ENCODE results near the gene DSCAML1.

DSCAML1 gene

DNA sequence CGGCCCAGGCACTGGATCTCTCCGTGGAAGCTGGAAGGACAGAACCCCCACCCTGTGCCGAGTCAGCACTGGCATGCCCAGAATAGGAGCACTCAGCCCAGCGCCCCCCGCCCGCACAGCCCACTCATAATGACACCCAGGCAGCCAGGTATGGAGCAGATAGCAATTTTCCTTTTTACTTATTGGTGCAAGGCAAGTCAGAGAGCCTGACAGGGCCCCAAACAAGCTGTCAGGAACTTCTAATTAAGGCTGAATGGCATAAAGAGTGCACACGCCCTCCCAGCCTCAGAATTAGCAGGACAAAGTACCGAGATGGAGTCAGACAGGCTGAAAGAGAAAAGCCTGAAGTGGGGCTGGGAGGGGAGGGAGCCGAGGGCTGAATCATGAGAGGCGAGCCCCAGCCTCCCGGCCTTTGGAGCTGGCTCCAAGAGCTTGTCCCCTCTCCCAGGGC is 76.9 kb downstream of the DSCAML1 start:
- no peak for DNase-seq (ENCODE audit: low read depth)

DNA sequence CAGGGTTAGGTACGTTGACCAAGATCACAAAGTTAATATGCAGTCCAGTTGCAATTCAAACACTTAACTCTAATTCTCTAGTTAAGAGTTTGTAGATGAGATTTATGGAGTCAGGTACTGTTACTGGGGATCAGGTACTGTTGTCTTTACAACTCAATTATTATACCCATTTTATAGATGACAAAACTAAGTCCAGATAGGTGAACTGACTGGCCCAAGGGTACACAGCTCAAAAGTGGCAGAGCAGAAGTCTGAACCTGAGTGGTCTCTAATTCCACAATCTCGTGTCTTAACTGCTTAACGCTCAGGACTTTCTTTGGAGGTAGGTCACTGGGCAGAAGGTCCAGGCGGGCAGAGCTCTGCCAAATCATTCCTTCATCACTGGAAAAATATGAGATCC is 77.5 kb downstream of the DSCAML1 start:
- no peak for DNase-seq (ENCODE audit: low read depth)

DNA sequence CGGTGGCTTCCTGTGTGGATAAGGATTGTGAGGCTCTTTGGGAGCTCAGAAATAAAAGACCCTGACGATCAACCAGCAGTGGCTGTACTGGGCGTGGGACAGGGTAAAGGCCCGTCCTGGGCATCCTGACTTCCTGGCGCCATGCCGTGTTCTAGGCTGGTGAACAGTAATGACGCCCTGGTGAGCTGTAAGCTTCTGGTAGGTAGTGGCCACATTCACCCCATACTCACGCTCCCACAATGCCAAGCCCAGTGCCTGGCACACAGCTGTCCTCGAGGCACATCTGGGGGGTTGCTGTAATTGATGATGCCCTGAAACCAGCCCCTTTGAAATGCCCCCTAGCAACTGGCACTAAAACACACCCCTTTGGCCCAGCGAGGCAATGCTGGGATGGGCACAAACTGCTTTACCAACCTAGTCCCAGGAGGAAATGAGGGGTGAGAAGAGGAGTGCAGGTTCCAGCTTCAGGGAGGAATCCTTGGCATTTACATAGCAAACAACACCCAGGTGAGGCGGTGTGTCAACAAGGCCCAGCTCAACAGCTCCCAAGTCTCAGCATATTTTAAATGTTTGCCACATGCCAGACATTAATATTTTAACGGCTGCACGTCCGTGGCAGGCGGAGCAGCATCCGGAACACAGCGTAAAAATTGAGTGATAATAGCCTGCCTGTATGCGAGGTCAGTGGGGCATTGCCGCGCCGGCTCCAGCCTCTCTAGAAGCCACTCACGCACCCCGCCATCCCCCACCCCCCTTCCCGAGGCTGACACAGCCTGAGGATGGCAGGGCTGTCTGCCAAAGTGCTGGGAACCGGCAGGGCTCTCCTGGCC is 79.3 kb downstream of the DSCAML1 start:
- no peak for DNase-seq (ENCODE audit: low read depth)

DNA sequence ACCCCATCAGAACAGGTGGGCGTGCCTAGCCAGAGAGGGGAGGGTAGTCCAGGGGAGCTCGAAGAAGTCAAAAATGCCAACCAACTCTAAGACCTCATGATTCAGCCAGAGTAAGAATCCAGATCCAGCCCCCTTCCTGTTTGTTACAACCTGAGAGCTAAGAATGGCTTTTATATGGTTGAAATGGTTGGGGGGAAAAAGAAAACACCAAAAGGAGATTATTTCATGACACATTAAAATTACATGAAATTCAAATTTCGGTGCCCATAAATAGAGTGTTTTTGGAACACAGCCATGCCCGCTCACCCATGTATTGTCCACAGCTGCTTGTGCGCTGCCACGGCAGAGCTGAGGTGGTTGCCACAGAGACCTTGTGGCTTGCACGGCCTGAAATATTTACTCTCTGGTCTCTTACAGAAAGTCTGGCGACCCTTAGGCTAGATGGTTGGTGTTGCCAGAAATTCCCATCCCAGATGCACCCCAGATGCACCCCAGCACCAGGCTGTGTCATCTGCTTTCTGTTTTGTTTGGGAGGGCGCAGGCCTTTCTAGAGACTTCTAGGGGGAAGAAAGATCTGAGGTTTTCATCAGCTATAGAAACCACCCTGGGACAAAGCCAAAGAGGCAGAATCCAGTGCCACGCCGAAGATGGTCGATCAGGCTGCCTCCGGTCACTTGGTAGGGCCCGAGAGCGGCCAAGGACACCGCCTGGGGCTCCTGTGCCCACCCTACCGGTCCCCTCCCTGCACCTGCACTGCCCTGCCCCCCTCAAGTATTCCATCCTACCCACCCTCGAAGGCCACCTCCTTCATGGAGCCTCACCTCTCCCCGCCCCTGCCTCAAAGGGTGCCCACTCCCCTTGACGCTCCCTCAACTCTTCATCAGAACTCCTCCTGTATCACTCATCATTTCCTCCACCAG is 80.2 kb downstream of the DSCAML1 start:
- no peak for DNase-seq (ENCODE audit: low read depth)

DNA sequence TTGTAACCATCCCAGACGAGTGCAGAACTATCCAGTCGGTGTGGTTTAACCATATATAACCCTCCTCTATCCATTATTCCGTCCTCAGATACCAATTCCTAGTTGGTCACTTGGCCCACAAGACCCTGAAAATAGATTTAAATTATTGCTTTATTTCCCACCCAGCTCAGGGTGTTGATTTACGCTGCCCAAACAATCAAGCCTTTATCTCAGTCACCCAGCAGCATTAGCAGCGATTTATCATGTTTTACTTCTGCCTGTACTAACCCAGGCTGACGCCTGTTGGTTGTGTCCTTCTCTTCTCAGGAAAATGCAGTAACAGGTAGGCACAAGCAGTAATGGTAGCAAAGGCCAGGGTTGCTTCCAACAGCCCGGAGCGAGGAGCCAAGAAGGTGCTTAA is 81.2 kb downstream of the DSCAML1 start:
- DNase-seq (ENCODE audit: low read depth): no peak

DNA sequence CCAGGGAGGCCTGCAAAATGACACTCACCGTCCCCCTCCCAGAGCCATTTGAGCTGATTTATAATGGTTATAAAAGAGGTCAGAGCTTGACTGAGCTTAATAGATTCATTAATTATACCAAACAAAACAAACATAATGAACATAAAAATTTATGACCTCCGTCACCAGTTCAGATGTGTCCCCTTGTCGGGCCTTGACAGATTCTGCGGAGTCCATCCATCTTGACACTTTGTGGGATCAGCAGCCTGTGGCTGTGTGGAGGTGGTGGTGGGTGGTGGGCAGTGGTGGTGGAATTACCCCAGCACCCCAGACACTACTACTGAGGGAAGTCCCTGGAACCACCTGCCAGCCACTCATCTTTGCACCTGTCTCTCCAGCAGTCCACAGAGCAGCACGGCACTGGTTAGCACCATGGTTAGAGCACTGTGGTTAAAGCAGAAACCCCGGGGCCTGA is 83.5 kb downstream of the DSCAML1 start:
- DNase-seq (ENCODE audit: low read depth): no peak

DNA sequence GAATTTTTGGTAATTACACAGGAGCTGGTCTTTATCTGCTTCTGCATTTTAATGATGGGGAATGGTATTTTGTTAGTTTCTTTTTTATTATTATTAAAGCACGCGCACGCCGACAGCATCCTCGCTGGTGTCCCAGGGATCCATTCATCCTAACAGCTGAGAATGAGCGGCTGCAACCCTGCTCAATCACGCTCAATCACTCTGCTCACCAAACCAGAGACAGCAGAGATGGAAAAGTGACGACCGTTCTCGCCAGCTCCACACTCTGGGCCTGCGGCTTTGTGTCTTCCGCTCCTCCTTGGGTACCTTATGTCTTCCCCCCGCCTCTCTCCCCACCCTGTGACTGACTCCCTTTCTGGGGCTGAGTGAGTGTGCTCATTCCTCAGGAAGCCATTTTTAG is 84.5 kb downstream of the DSCAML1 start:
- DNase-seq (ENCODE audit: low read depth): no peak

DNA sequence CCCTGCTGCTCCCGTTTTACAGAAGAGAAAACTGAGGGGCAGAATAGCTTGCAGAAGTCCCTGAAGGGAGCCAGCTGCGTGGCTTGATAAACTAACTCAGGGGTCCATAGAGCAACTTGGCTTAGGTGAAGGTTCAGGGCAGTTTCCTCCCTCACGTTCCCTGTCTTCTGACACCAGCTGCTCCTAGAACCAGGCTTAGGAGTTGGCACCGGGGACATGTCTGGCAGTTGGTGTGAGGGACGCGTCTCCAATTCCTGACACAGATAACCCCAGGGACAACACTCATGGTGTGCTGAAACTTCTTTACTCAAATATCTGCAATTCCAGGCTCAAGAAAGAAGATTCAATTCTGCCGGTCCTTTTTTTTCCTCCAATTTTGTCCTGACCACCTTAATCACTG is 85.7 kb downstream of the DSCAML1 start:
- no peak for DNase-seq (ENCODE audit: low read depth)

DNA sequence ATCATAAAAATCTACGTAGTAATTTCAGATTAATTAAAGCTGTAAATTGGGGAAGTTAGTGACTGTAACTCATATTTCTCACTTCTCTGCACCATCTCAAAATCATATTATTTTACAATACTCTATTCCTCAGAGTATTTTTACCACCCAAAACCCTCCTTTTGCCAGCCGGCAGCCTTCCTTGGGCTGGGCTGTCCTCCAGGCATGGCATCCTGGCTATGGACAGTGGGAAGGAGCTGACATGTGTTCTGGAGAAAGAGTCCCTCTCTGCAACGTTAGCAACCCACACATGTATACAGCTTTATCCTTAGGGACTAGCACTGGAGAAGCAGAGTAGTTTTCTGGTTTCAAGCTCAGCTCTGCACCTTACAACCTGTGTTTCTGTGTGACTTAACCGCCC is 86.8 kb downstream of the DSCAML1 start:
- DNase-seq (ENCODE audit: low read depth): no peak

DNA sequence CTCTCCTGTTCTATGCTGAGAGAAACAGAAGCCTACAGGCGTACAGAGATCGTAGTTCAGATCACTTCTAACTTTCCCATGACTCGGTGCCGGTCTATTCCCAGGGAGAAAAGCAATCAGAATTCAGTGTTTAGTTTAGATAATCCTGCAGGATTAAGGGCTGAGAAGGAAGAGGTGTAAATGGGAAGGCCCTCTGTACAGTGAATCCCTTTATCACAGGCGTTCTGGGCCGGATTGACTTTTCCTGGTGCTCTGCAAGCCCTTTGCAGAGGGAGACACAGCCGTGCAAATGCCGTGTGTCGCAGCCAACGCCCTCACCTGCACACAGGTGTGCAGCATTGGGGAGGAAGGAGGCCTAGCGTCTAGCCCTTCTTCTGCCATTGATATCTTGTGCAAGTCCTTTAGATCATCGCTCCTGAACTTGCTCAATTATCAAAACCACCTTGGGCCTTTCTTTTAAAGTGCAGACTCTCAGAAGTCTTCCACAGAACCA is 90.6 kb downstream of the DSCAML1 start:
- no peak for DNase-seq (ENCODE audit: low read depth)

DNA sequence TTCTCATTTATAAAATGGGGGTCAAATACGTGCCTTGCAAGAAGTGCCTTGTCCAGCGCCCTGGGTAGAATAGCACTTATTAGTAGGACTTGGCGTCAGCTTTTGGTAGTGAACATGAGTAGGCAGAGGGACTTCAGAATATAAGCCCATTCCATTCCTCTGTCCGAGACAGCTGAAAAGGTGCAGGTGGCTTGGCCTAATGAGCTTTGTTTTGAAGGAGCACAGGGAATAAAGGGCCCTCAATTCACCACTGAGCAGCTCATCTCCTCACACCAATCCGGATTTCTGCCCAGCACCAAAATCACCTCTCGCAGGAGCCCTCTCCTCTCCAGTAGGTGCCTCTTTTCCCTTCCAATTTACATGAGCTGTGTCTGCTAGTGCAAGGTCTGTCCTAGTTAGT is 91.2 kb downstream of the DSCAML1 start:
- DNase-seq (ENCODE audit: low read depth): no peak

DNA sequence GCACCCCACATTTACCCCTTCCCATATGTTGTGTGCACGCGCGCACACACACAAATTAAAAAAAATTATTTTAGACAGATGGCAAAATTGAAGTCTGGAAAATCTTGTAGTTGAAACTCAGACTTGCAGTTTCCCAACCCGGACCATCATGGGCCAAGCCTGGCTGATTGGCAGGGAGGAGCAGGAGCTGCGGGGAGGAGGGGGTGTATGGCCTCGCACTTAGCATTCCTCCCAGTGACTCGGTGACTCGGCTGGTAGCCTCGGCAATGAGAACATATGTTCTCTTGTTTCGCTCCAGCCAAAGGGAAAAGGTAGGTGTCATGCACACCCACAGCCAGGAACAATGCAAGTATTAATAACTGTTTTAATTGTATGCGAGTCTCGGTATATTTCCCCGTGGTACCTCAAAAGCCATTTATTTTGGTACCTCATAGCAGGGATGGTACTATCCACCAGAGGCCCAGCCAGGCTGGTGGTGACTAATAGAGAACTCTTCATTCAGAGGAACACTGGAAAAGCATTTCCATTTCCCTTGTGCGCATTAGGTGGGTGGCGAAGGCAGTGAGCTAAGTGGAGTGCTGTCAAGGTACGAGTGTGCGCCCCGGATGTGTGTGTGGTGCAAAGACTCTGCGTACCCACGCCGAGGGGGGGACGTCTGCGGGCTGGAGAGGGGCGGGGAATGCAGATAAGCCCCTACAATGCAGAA is 92.5 kb downstream of the DSCAML1 start:
- DNase-seq (ENCODE audit: low read depth): no peak

DNA sequence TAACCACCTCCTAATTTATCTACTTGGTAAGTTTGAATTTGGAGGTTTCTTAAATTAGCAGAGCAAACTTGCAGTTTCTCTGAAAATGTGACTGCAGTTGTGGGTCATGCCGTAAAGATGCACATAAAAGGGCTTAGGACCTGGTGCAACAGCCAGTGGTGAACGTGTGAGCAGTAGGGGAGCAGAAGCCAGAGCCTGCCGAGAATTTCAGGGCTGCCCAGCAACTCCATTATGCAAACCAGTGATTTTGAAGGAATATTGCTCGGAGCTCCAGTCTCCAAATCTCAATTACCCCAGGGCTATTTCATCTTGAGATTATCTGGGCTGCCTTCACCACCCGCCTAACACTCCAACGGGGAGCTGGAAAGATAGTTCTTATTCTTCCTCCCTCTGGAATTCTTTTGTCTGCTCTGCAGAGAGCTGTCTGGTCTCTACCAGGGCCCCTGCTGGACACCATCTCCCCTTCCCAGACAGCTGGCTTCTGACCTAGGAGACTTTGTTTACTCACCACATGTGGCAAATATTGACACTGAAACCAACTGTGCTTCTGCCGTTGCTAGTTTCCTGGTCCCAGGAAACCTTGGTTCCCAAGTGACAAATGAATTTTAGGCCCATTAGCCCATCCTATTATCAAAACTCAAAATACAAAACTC is 93.9 kb downstream of the DSCAML1 start:
- DNase-seq (ENCODE audit: low read depth): no peak

DNA sequence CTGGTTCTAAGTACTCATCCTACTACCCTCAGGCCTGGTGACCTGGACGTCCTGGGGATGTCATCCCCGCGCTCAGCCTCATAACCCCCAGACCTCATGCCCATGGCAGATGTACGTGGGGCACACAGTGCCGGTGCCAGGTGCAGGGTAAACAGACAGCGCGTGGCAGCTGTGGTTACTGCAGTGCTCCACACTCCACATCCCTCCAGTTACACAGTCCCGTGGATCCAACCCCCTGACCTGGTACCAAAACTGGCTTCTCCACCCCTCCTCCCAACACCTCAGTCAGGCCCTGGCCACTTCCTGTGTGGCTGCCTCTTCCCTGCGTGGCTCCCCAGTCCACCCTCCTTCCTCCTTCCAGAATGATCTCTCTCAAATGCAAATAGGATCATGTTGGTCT is 95.2 kb downstream of the DSCAML1 start:
- no peak for DNase-seq (ENCODE audit: low read depth)

DNA sequence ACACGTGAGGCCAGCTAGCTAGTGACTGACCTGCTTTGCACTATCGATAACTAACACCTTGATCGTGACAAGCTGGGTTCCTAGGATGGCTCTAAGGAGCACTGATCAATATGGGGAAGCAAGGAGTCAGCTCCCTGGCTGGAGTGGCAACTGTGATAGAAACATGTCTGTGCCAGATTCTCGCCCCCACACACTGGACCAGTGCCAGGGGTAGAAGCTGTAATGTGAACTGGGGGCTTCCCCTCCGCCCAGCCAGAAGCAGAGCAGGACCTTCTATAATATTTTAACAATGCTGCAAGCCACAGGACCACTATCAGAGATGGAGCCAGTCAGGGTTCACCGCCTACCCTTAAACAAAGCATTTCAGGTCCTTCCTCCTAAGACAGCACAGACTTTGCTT is 96.5 kb downstream of the DSCAML1 start:
- DNase-seq (ENCODE audit: low read depth): no peak

DNA sequence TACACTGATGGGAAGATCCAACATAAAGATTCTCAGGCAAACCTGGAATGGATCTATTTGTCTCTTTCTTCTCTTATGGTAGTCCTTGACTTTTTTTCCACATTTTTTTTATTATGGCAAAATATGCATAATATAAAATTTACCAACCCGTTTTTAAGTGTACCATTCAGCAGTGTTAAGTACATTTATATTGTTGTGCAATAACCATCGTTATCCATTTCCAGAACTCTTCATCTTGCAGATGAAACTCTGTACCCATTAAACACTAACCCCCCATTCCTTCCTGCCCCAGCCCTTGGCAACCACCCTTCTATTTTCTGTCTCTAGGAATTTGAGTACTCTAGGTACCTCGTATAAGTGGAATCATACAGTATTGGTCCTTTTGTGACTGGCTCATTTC is 99.7 kb downstream of the DSCAML1 start:
- no peak for DNase-seq (ENCODE audit: low read depth)

DNA sequence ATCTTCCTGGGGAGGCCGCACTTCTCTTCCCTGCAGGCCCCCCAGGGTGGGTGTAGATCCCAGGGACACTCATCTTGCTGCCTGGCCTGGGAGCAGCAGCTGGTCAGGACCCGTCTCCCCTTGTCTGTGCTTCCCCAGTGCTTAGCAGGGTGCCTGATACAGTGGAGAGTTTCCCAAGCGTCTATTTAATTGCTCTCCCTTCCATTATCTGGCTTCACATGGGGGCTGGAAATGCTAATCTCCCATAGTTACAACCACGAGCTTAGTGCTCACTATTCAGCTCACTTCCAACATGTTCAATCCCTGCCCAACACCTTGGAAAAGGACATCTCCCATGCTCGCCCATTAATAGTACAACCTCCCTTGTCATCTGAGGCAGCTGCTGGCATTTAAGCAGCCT is 100.5 kb downstream of the DSCAML1 start:
- no peak for DNase-seq (ENCODE audit: low read depth)

DNA sequence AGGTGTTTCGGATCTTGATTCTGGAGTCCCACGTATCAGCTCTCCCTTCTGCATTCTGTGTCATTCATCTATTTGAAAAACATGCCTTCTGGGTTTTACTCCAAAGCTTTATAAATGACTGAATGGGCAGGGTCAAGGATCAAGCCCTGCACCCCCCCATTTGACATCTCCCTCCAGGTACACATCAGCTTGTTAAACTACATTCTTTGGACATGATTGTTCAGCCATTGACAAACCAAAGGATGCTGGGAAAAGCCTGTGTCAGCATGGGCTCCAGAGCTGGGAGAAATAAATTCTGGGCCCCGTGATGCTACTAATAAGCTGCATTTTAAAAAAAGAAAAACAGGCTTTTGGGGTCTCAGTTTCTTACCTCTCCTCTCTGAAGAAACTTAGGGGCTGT is 103.7 kb downstream of the DSCAML1 start:
- DNase-seq (ENCODE audit: low read depth): no peak

DNA sequence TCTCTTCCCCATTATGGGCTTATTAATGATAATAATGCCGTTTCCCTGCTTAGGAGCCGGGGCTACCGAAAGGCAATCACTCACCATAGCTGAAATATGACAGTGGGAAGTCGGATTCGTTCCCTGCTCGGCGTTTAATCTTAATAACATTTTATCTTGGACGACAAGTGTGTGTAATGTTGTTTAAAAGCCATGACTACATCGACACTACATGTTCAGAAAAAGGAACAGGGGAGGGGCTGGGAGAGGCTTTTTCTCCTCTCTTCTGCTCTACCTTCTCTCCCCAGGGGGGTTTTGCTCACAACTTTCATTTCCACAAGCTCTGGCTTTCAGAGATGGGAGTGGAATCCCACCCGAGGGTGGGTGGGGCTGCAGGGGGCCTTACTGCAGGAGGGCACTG is 105.5 kb downstream of the DSCAML1 start:
- no peak for DNase-seq (ENCODE audit: low read depth)

DNA sequence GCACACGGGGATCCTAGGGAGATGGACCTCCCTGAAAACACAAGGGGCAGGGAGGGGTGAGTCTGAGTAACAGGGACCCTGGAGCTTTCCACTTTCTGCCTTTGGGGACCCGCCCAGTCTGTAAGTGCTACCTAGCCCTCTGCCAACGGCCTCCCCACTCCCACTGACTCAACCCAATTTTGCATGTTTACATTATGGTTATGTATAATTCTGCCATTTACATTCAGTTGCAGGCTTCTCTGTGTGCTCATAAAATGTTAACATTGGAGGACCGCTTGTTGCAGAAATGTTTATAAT is 105.8 kb downstream of the DSCAML1 start:
- no peak for DNase-seq (ENCODE audit: low read depth)

DNA sequence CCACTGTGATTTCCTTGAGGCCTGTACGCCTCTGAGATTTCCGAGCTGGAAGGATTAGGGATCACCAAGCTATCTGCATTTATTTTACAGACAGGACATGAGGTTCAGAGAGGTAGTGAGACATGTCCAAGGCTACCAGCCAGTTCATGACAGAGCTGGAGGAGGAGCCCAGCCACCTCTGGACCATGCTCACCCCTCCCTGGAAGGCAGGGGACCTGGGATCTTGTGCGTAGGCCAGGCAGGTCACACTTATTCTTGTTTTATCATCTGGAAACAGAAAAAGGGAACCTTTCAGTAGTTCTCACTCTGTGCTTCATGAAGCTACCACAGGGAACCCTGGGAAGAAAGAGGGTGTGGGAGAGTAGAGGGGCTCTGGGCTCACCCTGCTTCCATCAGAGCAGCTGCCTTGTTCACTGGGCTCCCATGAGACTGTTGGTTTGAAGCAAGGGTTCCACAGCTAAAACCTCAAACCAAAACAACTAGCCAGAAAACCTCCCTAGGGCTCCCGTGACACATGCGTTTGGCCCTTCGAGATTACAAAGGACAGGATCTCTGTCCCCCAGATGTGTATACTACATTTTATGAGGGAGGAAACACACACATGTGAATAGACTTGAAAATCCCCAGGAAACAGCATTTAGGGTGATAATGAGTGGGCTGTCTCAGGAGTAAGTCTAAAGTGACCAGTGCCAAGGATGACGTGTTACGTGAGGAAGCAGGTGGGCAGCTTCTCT is 106.4 kb downstream of the DSCAML1 start:
- DNase-seq (ENCODE audit: low read depth): no peak
